HepG2 (cell line): ENCODE data around the gene OST4. TPM values are rescaled to one million over a fixed set of nuclear protein-coding genes. Genes with fewer than 3 reads are reported as not detected.

ENCODE experiments used
- GATA4 ChIP-seq: sonication (generic); IDR thresholded peaks from 2 replicates; pipeline ENCODE4 v1.6.1; 2016; ENCODE audit warnings: antibody characterized with exemption, low read depth, borderline replicate concordance
- GATAD2A ChIP-seq: IDR thresholded peaks from 2 replicates; pipeline ENCODE4 v1.6.1; 2016
- GLI4 ChIP-seq: sonication (generic); formaldehyde crosslinking; IDR thresholded peaks from 2 replicates; pipeline ENCODE4 v1.5.1; 2020; ENCODE audit warnings: missing genetic modification reagents, mild to moderate bottlenecking, moderate library complexity, borderline replicate concordance
- HNRNPH1 ChIP-seq: fragments of 200-400 bp; formaldehyde crosslinking; optimal IDR thresholded peaks from 2 replicates; pipeline ENCODE3; 2017; ENCODE audit warnings: mild to moderate bottlenecking, low read depth, low read length
- KAT2B ChIP-seq: fragments of 150-350 bp; IDR thresholded peaks from 2 replicates; pipeline ENCODE4 v1.6.1; 2014; ENCODE audit warnings: low read depth, low read length, borderline replicate concordance
- KAT7 ChIP-seq: IDR thresholded peaks from 2 replicates; pipeline ENCODE4 v1.6.1; 2018; ENCODE audit warnings: borderline replicate concordance, missing compliant biosample characterization
- MED1 ChIP-seq: sonication (generic); formaldehyde crosslinking; IDR thresholded peaks from 2 replicates; pipeline ENCODE4 v1.4.0; 2020; ENCODE audit warnings: missing genetic modification reagents
- NONO ChIP-seq, 2 experiments: fragments of 450-650 bp in 1 of 2; sonication (generic) in 1 of 2; formaldehyde crosslinking in 1 of 2; IDR thresholded peaks in 1 of 2; conservative IDR thresholded peaks in 1 of 2; 2 replicates each; pipeline versions ENCODE4 v1.6.1 to v1.8.0; 2017 to 2022; ENCODE audit warnings: mild to moderate bottlenecking in 1 of 2, missing genetic modification reagents in 1 of 2, moderate library complexity in 1 of 2
- PAWR ChIP-seq: sonication (generic); formaldehyde crosslinking; IDR thresholded peaks from 2 replicates; pipeline ENCODE4 v1.4.0; 2020; ENCODE audit warnings: missing genetic modification reagents, mild to moderate bottlenecking, borderline replicate concordance
- RXRB ChIP-seq: IDR thresholded peaks from 2 replicates; pipeline ENCODE4 v1.6.1; 2016; ENCODE audit warnings: borderline replicate concordance, missing genetic modification reagents, missing compliant biosample characterization
- SP5 ChIP-seq: IDR thresholded peaks from 2 replicates; pipeline ENCODE4 v1.6.1; 2016; ENCODE audit warnings: low read depth, borderline replicate concordance
- ZFY ChIP-seq: sonication (generic); formaldehyde crosslinking; IDR thresholded peaks from 2 replicates; pipeline ENCODE4 v1.4.0; 2020; ENCODE audit warnings: missing genetic modification reagents
- ZMYM3 ChIP-seq: sonication (generic); formaldehyde crosslinking; IDR thresholded peaks from 2 replicates; pipeline ENCODE4 v1.5.1; 2020; ENCODE audit warnings: mild to moderate bottlenecking, missing genetic modification reagents
- ZNF282 ChIP-seq: fragments of 450-650 bp; IDR thresholded peaks from 2 replicates; pipeline ENCODE4 v1.6.1; 2018; ENCODE audit not compliant: partially characterized antibody
- ZNF343 ChIP-seq: sonication (generic); formaldehyde crosslinking; IDR thresholded peaks from 2 replicates; pipeline ENCODE4 v1.4.0; 2020; ENCODE audit warnings: mild to moderate bottlenecking, missing genetic modification reagents
- ZNF737 ChIP-seq: sonication (generic); formaldehyde crosslinking; IDR thresholded peaks from 2 replicates; pipeline ENCODE4 v1.5.0; 2020; ENCODE audit warnings: missing genetic modification reagents, mild to moderate bottlenecking, borderline replicate concordance
- polyA plus RNA-seq, 8 experiments: library from polyadenylated mRNA; depleted of rRNA in 3 of 8; stranded (reverse) in 7 of 8; unstranded in 1 of 8; fragments of >200 nt; fragmentation: Illumina TruSeq in 4 of 8; extraction: Trizol in 4 of 8; gene quantifications; 2 replicates each; pipeline versions ENCODE4 v1.2.1 to v1.2.3, GENCODE V29; 2011 to 2016; ENCODE audit warnings: low read depth in 4 of 8, missing spikeins in 1 of 8, mixed read lengths in 1 of 8; ENCODE audit not compliant: insufficient read depth in 1 of 8
- total RNA-seq, 5 experiments: library from RNA; depleted of rRNA; stranded (reverse); fragments of >200 nt; fragmentation: Illumina TruSeq; extraction: Trizol; gene quantifications; 2 replicates each; pipeline ENCODE4 v1.2.3, GENCODE V29; 2016; ENCODE audit warnings: low read depth in 1 of 5
- TF ChIP-seq, protein P1 (sequence below): sonication (generic); formaldehyde crosslinking; IDR thresholded peaks from 2 replicates; pipeline ENCODE4 v1.5.1; 2020; ENCODE audit warnings: mild to moderate bottlenecking, moderate library complexity, missing genetic modification reagents
- TF ChIP-seq, protein P2 (sequence below): IDR thresholded peaks from 2 replicates; pipeline ENCODE4 v1.6.1; 2018; ENCODE audit warnings: missing genetic modification reagents, mild to moderate bottlenecking, missing compliant biosample characterization
- TF ChIP-seq, protein P3 (sequence below): IDR thresholded peaks from 2 replicates; pipeline ENCODE4 v1.6.1; 2016; ENCODE audit warnings: low read depth
- TF ChIP-seq, protein P4 (sequence below): sonication (generic); formaldehyde crosslinking; IDR thresholded peaks from 2 replicates; pipeline ENCODE4 v1.5.0; 2020; ENCODE audit warnings: mild to moderate bottlenecking, missing genetic modification reagents
- TF ChIP-seq, protein P5 (sequence below): sonication (generic); formaldehyde crosslinking; IDR thresholded peaks from 2 replicates; pipeline ENCODE4 v1.8.0; 2022; ENCODE audit warnings: mild to moderate bottlenecking, missing genetic modification reagents, moderate library complexity

Gene OST4
- total and polyA plus RNA-seq, 2 of the 13 experiments (the other 11 are each of a cell fraction or from before 2014, with no cell fraction given): 498 to 584 TPM

DNA sequence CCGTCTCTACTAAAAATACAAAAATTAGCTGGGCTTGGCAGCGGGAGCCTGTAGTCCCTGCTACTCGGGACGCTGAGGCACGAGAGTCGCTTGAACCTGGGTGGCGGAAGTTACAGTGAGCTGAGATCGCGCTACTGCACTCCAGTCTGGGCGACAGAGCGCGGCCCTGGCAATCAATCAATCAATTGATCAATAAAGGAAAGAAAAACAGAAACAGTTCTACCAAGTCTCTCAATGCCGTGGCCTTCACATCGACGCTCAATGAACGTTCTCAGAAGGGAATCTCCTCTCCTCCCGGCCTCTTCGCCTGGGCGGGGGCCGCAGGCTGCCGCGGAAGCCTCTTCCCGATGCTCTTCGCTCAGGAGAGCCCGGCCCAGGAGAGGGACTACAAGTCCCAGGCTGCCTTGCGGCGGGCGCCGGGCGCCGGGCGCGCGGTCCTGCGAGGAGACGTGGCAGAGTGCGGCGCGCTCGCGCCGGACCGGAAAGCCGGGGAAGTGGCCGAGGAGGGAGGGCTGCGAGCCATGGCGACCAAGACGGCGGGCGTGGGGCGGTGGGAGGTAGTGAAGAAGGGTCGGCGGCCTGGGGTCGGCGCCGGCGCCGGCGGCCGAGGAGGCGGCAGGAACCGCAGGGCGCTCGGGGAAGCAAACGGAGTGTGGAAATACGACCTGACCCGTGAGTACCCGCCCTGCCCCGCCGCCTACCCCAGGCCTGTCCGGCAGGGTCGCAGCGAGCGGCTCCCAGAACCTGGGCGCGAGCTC lies 38.8 kb downstream of the OST4 start, which contains the start of gene TMEM214 (continued):
- TF ChIP-seq ZFY (CRISPR knock-in tag) (peak; percentile 98), ZNF343 (peak; percentile 88), KAT7 (CRISPR knock-in tag) (peak; percentile 99), GATA4 (0 out of 2 replicates have a peak, but pooled peaks have one; percentile 68), PAWR (no peak), ZMYM3 (CRISPR knock-in tag) (peak; percentile 81; the same call in 1 of the 2 replicates), SP5 (CRISPR knock-in tag) (no peak), MED1 (CRISPR knock-in tag) (peak; percentile 82), ZNF737 (CRISPR knock-in tag) (no peak), GLI4 (peak; percentile 90; the same call in 1 of the 2 replicates), HNRNPH1 (no peak), KAT2B (peak; percentile 83; the same call in 1 of the 2 replicates), NONO (IDR thresholded peaks at IDR 0.05) (no peak), NONO (CRISPR knock-in tag; conservative IDR thresholded peaks at IDR 0.05) (peak; percentile 19; the same call in 1 of the 2 replicates), GATAD2A (CRISPR knock-in tag) (peak; percentile 41; the same call in 1 of the 2 replicates), RXRB (0 out of 2 replicates have a peak, but pooled peaks have one; percentile 40), ZNF282 (no peak)
- TF ChIP-seq, protein P1, sequence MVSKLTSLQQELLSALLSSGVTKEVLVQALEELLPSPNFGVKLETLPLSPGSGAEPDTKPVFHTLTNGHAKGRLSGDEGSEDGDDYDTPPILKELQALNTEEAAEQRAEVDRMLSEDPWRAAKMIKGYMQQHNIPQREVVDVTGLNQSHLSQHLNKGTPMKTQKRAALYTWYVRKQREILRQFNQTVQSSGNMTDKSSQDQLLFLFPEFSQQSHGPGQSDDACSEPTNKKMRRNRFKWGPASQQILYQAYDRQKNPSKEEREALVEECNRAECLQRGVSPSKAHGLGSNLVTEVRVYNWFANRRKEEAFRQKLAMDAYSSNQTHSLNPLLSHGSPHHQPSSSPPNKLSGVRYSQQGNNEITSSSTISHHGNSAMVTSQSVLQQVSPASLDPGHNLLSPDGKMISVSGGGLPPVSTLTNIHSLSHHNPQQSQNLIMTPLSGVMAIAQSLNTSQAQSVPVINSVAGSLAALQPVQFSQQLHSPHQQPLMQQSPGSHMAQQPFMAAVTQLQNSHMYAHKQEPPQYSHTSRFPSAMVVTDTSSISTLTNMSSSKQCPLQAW (CRISPR knock-in tag): no peak
- TF ChIP-seq, protein P2, sequence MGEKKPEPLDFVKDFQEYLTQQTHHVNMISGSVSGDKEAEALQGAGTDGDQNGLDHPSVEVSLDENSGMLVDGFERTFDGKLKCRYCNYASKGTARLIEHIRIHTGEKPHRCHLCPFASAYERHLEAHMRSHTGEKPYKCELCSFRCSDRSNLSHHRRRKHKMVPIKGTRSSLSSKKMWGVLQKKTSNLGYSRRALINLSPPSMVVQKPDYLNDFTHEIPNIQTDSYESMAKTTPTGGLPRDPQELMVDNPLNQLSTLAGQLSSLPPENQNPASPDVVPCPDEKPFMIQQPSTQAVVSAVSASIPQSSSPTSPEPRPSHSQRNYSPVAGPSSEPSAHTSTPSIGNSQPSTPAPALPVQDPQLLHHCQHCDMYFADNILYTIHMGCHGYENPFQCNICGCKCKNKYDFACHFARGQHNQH (CRISPR knock-in tag): peak; percentile 68; the same call in 1 of the 2 replicates
- TF ChIP-seq, protein P3, sequence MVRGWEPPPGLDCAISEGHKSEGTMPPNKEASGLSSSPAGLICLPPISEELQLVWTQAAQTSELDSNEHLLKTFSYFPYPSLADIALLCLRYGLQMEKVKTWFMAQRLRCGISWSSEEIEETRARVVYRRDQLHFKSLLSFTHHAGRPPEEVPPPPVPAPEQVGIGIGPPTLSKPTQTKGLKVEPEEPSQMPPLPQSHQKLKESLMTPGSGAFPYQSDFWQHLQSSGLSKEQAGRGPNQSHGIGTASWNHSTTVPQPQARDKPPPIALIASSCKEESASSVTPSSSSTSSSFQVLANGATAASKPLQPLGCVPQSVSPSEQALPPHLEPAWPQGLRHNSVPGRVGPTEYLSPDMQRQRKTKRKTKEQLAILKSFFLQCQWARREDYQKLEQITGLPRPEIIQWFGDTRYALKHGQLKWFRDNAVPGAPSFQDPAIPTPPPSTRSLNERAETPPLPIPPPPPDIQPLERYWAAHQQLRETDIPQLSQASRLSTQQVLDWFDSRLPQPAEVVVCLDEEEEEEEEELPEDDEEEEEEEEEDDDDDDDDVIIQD: peak; percentile 13; the same call in 1 of the 2 replicates
- TF ChIP-seq, protein P4, sequence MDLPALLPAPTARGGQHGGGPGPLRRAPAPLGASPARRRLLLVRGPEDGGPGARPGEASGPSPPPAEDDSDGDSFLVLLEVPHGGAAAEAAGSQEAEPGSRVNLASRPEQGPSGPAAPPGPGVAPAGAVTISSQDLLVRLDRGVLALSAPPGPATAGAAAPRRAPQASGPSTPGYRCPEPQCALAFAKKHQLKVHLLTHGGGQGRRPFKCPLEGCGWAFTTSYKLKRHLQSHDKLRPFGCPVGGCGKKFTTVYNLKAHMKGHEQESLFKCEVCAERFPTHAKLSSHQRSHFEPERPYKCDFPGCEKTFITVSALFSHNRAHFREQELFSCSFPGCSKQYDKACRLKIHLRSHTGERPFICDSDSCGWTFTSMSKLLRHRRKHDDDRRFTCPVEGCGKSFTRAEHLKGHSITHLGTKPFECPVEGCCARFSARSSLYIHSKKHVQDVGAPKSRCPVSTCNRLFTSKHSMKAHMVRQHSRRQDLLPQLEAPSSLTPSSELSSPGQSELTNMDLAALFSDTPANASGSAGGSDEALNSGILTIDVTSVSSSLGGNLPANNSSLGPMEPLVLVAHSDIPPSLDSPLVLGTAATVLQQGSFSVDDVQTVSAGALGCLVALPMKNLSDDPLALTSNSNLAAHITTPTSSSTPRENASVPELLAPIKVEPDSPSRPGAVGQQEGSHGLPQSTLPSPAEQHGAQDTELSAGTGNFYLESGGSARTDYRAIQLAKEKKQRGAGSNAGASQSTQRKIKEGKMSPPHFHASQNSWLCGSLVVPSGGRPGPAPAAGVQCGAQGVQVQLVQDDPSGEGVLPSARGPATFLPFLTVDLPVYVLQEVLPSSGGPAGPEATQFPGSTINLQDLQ (CRISPR knock-in tag): peak; percentile 55; the same call in 1 of the 2 replicates
- TF ChIP-seq, protein P5, sequence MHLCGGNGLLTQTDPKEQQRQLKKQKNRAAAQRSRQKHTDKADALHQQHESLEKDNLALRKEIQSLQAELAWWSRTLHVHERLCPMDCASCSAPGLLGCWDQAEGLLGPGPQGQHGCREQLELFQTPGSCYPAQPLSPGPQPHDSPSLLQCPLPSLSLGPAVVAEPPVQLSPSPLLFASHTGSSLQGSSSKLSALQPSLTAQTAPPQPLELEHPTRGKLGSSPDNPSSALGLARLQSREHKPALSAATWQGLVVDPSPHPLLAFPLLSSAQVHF (CRISPR knock-in tag): 0 out of 2 replicates have a peak, but pooled peaks have one; percentile 67
